Mesenchymal stem cell (in vitro differentiated cells and primary cell): ENCODE measurements around the gene S1PR3.

Experiments
- DNase-seq: peaks from one replicate; pipeline ENCODE4 v3.0.0-alpha.2; 2013
- H2AFZ ChIP-seq: one replicate; pipeline ENCODE4 v1.6.1; 2013; ENCODE audit warnings: low read depth, mild to moderate bottlenecking, control low read depth, inconsistent platforms, low read length, moderate library complexity
- H2AK5ac ChIP-seq: 2 replicates; pipeline ENCODE4 v1.6.1; 2013; ENCODE audit warnings: low read length, moderate library complexity, mild to moderate bottlenecking, inconsistent platforms; ENCODE audit not compliant: severe bottlenecking
- H2BK120ac ChIP-seq: one replicate; pipeline ENCODE4 v1.6.1; 2013; ENCODE audit warnings: low read depth, mild to moderate bottlenecking, inconsistent platforms, low read length, moderate library complexity
- H2BK12ac ChIP-seq, 2 experiments: one replicate each; pipeline ENCODE4 v1.6.1; 2013; ENCODE audit warnings: inconsistent platforms in 2 of 2, low read length in 2 of 2, mild to moderate bottlenecking in 2 of 2, moderate library complexity in 2 of 2, control low read depth in 1 of 2
- H2BK15ac ChIP-seq: one replicate; pipeline ENCODE4 v1.6.1; 2013; ENCODE audit warnings: mild to moderate bottlenecking, low read depth, inconsistent platforms; ENCODE audit not compliant: poor library complexity, severe bottlenecking
- H2BK5ac ChIP-seq: 2 replicates; pipeline ENCODE4 v1.6.1; 2013; ENCODE audit warnings: low read depth, mild to moderate bottlenecking, low read length, control low read depth, inconsistent platforms; ENCODE audit not compliant: poor library complexity, severe bottlenecking
- H3K14ac ChIP-seq, 2 experiments: one replicate each; pipeline ENCODE4 v1.6.1; 2013; ENCODE audit warnings: inconsistent platforms in 2 of 2, low read length in 2 of 2, control low read depth in 1 of 2, mild to moderate bottlenecking in 1 of 2, moderate library complexity in 1 of 2
- H3K18ac ChIP-seq, 2 experiments: one replicate each; pipeline ENCODE4 v1.6.1; 2013; ENCODE audit warnings: inconsistent platforms in 2 of 2, low read length in 2 of 2, control low read depth in 1 of 2, low read depth in 1 of 2, mild to moderate bottlenecking in 1 of 2
- H3K23ac ChIP-seq, 2 experiments: one replicate each; pipeline ENCODE4 v1.6.1; 2013; ENCODE audit warnings: inconsistent platforms in 2 of 2, low read length in 2 of 2, mild to moderate bottlenecking in 2 of 2, moderate library complexity in 2 of 2, control low read depth in 1 of 2
- H3K27ac ChIP-seq: 2 replicates; pipeline ENCODE4 v1.5.1; 2013; ENCODE audit warnings: mild to moderate bottlenecking, moderate library complexity, low read length, control low read depth, inconsistent platforms; ENCODE audit not compliant: poor library complexity, severe bottlenecking
- H3K27me3 ChIP-seq, 2 experiments: 2 replicates each; pipeline versions ENCODE4 v1.6.1 to v1.7.0; 2013; ENCODE audit warnings: low read length in 2 of 2, mild to moderate bottlenecking in 2 of 2, moderate library complexity in 2 of 2, control low read depth in 1 of 2, inconsistent platforms in 1 of 2; ENCODE audit not compliant: control insufficient read depth in 1 of 2, insufficient read depth in 1 of 2
- H3K36me3 ChIP-seq, 2 experiments: 2 replicates each; pipeline versions ENCODE4 v1.6.1 to v1.7.0; 2013; ENCODE audit warnings: low read length in 2 of 2, control low read depth in 1 of 2, inconsistent platforms in 1 of 2, low read depth in 1 of 2, mild to moderate bottlenecking in 1 of 2; ENCODE audit not compliant: insufficient read depth in 2 of 2, control insufficient read depth in 1 of 2
- H3K4ac ChIP-seq, 2 experiments: one replicate each; pipeline ENCODE4 v1.6.1; 2013; ENCODE audit warnings: inconsistent platforms in 2 of 2, low read length in 2 of 2, mild to moderate bottlenecking in 2 of 2, moderate library complexity in 2 of 2, control low read depth in 1 of 2, low read depth in 1 of 2
- H3K4me1 ChIP-seq: 2 replicates; pipeline ENCODE4 v1.6.1; 2013; ENCODE audit warnings: low read depth, low read length, control low read depth; ENCODE audit not compliant: control insufficient read depth, insufficient read depth
- H3K4me2 ChIP-seq: 2 replicates; pipeline ENCODE4 v1.6.1; 2013; ENCODE audit warnings: low read length, mild to moderate bottlenecking, inconsistent platforms; ENCODE audit not compliant: poor library complexity, severe bottlenecking
- H3K4me3 ChIP-seq, 2 experiments: 2 replicates each; pipeline versions ENCODE4 v1.5.1 to v1.7.0; 2013; ENCODE audit warnings: low read length in 2 of 2, mild to moderate bottlenecking in 2 of 2, control low read depth in 1 of 2, low read depth in 1 of 2; ENCODE audit not compliant: insufficient read depth in 1 of 2
- H3K79me1 ChIP-seq: replicated peaks from 2 replicates; pipeline ENCODE4 v1.6.1; 2013; ENCODE audit warnings: mild to moderate bottlenecking, control low read depth, low read length, inconsistent platforms; ENCODE audit not compliant: poor library complexity, severe bottlenecking
- H3K9ac ChIP-seq: 2 replicates; pipeline ENCODE4 v1.7.0; 2013; ENCODE audit warnings: mild to moderate bottlenecking, low read length, moderate library complexity
- H3K9me3 ChIP-seq: 2 replicates; pipeline ENCODE4 v1.7.0; 2013; ENCODE audit warnings: mild to moderate bottlenecking, low read length; ENCODE audit not compliant: control insufficient read depth
- H4K8ac ChIP-seq: one replicate; pipeline ENCODE4 v1.6.1; 2013; ENCODE audit warnings: inconsistent platforms, mild to moderate bottlenecking, low read length, moderate library complexity
- H4K91ac ChIP-seq: one replicate; pipeline ENCODE4 v1.6.1; 2013; ENCODE audit warnings: mild to moderate bottlenecking, low read length, inconsistent platforms
- WGBS: methylation state at CpG from one replicate; pipeline ENCODE4 v1.1.7; 2013; ENCODE audit warnings: mixed read lengths; 5-methylcytosine and 5-hydroxymethylcytosine counted together

Gene S1PR3

GRCh38 chr9:88995627-88996026, 4.4 kb downstream of the S1PR3 start:
- Histone ChIP-seq H2BK12ac (no peak overlapping the region), H4K8ac (no peak overlapping the region), H3K4me1 (peaks cover 12% of the 10 kb centered on the region), H3K23ac (no peak overlapping the region), H3K9me3 (no peaks in the 10 kb centered on the region), H3K79me1 (peaks cover 23% of the 10 kb centered on the region), H3K4me2 (no peak overlapping the region), H3K36me3 (peaks cover 9 to 19% of the 10 kb centered on the region in 2 experiments), H3K27me3 (no peaks in the 10 kb centered on the region), H2BK5ac (no peak overlapping the region), H4K91ac (no peak overlapping the region), H3K18ac (no peak overlapping the region), H3K27ac (no peak overlapping the region), H3K4me3 (peak overlapping the region in 1 of 2 experiments; percentile 94), H3K4ac (no peak overlapping the region), H2AFZ (no peak overlapping the region), H2BK120ac (no peak overlapping the region), H3K9ac (peak overlapping the region; percentile 10), H3K14ac (no peak overlapping the region), H2AK5ac (no peak overlapping the region), H2BK15ac (no peak overlapping the region)
- no peak for DNase-seq
- WGBS: 95% methylated on average over 6 of the region's 6 CpGs

- no peak overlapping the region for H3K4me2 ChIP-seq
- H4K8ac ChIP-seq: no peak overlapping the region
- H2BK120ac ChIP-seq: no peak overlapping the region
- H2BK5ac ChIP-seq: no peak overlapping the region
- no peaks in the 10 kb centered on the region for H3K9me3 ChIP-seq
- peaks cover 10 to 20% of the 10 kb centered on the region in 2 experiments for H3K36me3 ChIP-seq
- no peak overlapping the region for H2AFZ ChIP-seq
- H3K14ac ChIP-seq: peak overlapping the region in 1 of 2 experiments; percentile 75
- peaks cover 13% of the 10 kb centered on the region for H3K4me1 ChIP-seq
- peaks cover 23% of the 10 kb centered on the region for H3K79me1 ChIP-seq
- peak overlapping the region in 1 of 2 experiments; percentile 28 for H3K4ac ChIP-seq
- H3K18ac ChIP-seq: no peak overlapping the region
- no peak for DNase-seq
- H3K4me3 ChIP-seq: no peak overlapping the region
- H4K91ac ChIP-seq: no peak overlapping the region
- no peak overlapping the region for H2BK12ac ChIP-seq
- H2AK5ac ChIP-seq: no peak overlapping the region
- no peak overlapping the region for H3K9ac ChIP-seq
- H3K27ac ChIP-seq: no peak overlapping the region
- 96% methylated on average over 14 of the region's 14 CpGs for WGBS
- peak overlapping the region; percentile 46 for H2BK15ac ChIP-seq
- H3K23ac ChIP-seq: no peak overlapping the region
- H3K27me3 ChIP-seq: no peaks in the 10 kb centered on the region
These were observed 5.0 kb downstream of the S1PR3 start for GRCh38 chr9:88996046-88996920.

- H2BK120ac ChIP-seq: no peak overlapping the region
These were observed 5.6 kb downstream of the S1PR3 start for GRCh38 chr9:88996921-88997235.

GRCh38 chr9:88997646-88998045, 6.4 kb downstream of the S1PR3 start:
- H3K4me1 ChIP-seq: peaks cover 12% of the 10 kb centered on the region
- H3K23ac ChIP-seq: no peak overlapping the region
- no peaks in the 10 kb centered on the region for H3K27me3 ChIP-seq
- no peak overlapping the region for H2AFZ ChIP-seq
- no peak overlapping the region for H3K9ac ChIP-seq
- H2BK12ac ChIP-seq: peak overlapping the region; percentile 57 to 65
- peaks cover 22 to 34% of the 10 kb centered on the region in 2 experiments for H3K36me3 ChIP-seq
- H3K27ac ChIP-seq: no peak overlapping the region
- no peak overlapping the region for H4K8ac ChIP-seq
- H3K4me2 ChIP-seq: no peak overlapping the region
- H3K79me1 ChIP-seq: peaks cover 25% of the 10 kb centered on the region
- no peak overlapping the region for H2BK120ac ChIP-seq
- H4K91ac ChIP-seq: no peak overlapping the region
- H3K14ac ChIP-seq: peak overlapping the region in 1 of 2 experiments; percentile 26
- no peak overlapping the region for H2AK5ac ChIP-seq
- peak overlapping the region in 1 of 2 experiments; percentile 38 for H3K4ac ChIP-seq
- no peak for DNase-seq
- H3K18ac ChIP-seq: peak overlapping the region in 1 of 2 experiments; percentile 46
- H3K4me3 ChIP-seq: no peak overlapping the region
- H2BK15ac ChIP-seq: no peak overlapping the region
- 89% methylated on average over 8 of the region's 8 CpGs for WGBS
- no peaks in the 10 kb centered on the region for H3K9me3 ChIP-seq
- H2BK5ac ChIP-seq: no peak overlapping the region

More at GRCh38 chr9:88996921-88997235, 5.6 kb downstream of the S1PR3 start:
- H2BK5ac ChIP-seq: no peak overlapping the region
- H3K36me3 ChIP-seq: peaks cover 15 to 26% of the 10 kb centered on the region in 2 experiments
- H3K18ac ChIP-seq: no peak overlapping the region
- H4K8ac ChIP-seq: no peak overlapping the region
- H3K9ac ChIP-seq: no peak overlapping the region
- no peak overlapping the region for H3K4me3 ChIP-seq
- no peak for DNase-seq
- no peak overlapping the region for H2AFZ ChIP-seq
- no peak overlapping the region for H2AK5ac ChIP-seq
- H3K4me2 ChIP-seq: no peak overlapping the region
- H3K4me1 ChIP-seq: peaks cover 13% of the 10 kb centered on the region
- H3K79me1 ChIP-seq: peaks cover 23% of the 10 kb centered on the region
- H4K91ac ChIP-seq: no peak overlapping the region
- WGBS: 95% methylated on average over 4 of the region's 4 CpGs
- H3K14ac ChIP-seq: no peak overlapping the region
- H3K4ac ChIP-seq: peak overlapping the region in 1 of 2 experiments; percentile 28
- no peaks in the 10 kb centered on the region for H3K27me3 ChIP-seq
- no peak overlapping the region for H3K27ac ChIP-seq
- no peak overlapping the region for H2BK12ac ChIP-seq
- H3K23ac ChIP-seq: no peak overlapping the region
- H3K9me3 ChIP-seq: no peaks in the 10 kb centered on the region
- H2BK15ac ChIP-seq: no peak overlapping the region
